ENCODE data around the gene EPG5. TPM values are rescaled to one million over a fixed set of nuclear protein-coding genes. Genes with fewer than 3 reads are reported as not detected.

The EPG5 gene
- total and polyA plus RNA-seq, 10 donors, result 4.6 to 67.9 (median 48.5) TPM

- H3K9me3 ChIP-seq, result peaks cover 0 to 13% (median 7%) of the 10 kb centered on the region in 8 donors
- TF ChIP-seq POLR2A (IDR thresholded peaks at IDR 0.05) (no peak), CTCF (IDR thresholded peaks at IDR 0.05 in 8 of 11, conservative IDR thresholded peaks at IDR 0.05 in 3 of 11) (no peak), POLR2AphosphoS5 (IDR thresholded peaks at IDR 0.05) (no peak)
- 90 to 100% (median 97%) methylated on average over 1 of the region's 1 CpG for WGBS, 5 donors
- no peaks in the 10 kb centered on the region for H3K27me3 ChIP-seq (replicated peaks in 1 of 7)
- H3K4me1 ChIP-seq, result peaks cover 4 to 39% (median 18%) of the 10 kb centered on the region in 6 donors
- H3K4me3 ChIP-seq, result no peak overlapping the region
- H3K36me3 ChIP-seq, result peaks cover 0 to 73% (median 6%) of the 10 kb centered on the region in 6 donors
- intact Hi-C loops (cut with DNase I; ENCODE audit: low total_unique reads), result no loop called here
- H3K27ac ChIP-seq, result no peak overlapping the region
- no peak for DNase-seq
These were observed 35.8 kb upstream of the EPG5 start for GRCh38 chr18:46002934-46003333.

DNA sequence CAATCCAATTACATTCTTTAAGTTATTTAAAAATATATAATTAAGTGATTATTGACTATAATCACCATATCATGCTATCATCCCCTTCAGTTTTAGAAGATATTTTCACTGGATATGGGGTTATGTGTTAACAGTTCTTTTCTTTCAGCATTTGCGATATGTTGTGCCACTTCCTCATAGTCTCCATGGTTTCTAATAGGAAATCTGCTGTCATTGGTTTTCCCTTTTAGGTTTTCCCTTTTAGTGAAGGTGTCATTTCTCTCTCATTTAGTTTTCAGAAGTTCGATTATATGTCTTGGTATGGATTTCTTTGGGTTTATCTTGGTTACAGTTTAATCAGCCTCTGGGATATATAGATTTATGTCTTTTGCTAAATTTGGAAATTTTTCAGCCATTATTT, 34.8 kb upstream of the EPG5 start:
- Histone ChIP-seq H3K9me3 (peaks cover 0 to 13% (median 7%) of the 10 kb centered on the region in 8 donors), H3K27ac (no peak overlapping the region), H3K4me1 (peaks cover 7 to 45% (median 20%) of the 10 kb centered on the region in 6 donors), H3K4me3 (no peak overlapping the region), H3K36me3 (peaks cover 0 to 66% (median 6%) of the 10 kb centered on the region in 6 donors), H3K27me3 (replicated peaks in 1 of 7) (no peaks in the 10 kb centered on the region)
- 76 to 96% (median 89%) methylated on average over 2 of the region's 2 CpGs for WGBS, 5 donors
- TF ChIP-seq POLR2A (IDR thresholded peaks at IDR 0.05) (no peak), CTCF (IDR thresholded peaks at IDR 0.05 in 8 of 11, conservative IDR thresholded peaks at IDR 0.05 in 3 of 11) (no peak), POLR2AphosphoS5 (IDR thresholded peaks at IDR 0.05) (no peak)
- no peak for DNase-seq
- intact Hi-C loops (cut with DNase I; ENCODE audit: low total_unique reads), result no loop called here

GRCh38 chr18:46001074-46001473, 33.9 kb upstream of the EPG5 start:
- 66 to 86% (median 75%) methylated on average over 1 of the region's 1 CpG for WGBS, 5 donors

GRCh38 chr18:45999536-45999935, 32.4 kb upstream of the EPG5 start:
- Histone ChIP-seq H3K9me3 (peaks cover 0 to 13% (median 7%) of the 10 kb centered on the region in 8 donors), H3K36me3 (peaks cover 0 to 74% (median 14%) of the 10 kb centered on the region in 6 donors), H3K27ac (peak overlapping the region in 7 of 8 donors; percentile 30 to 84 (median 74)), H3K4me3 (no peak overlapping the region), H3K27me3 (replicated peaks in 1 of 7) (no peaks in the 10 kb centered on the region), H3K4me1 (peaks cover 7 to 54% (median 21%) of the 10 kb centered on the region in 6 donors)
- no peak for TF ChIP-seq CTCF (IDR thresholded peaks at IDR 0.05 in 8 of 11, conservative IDR thresholded peaks at IDR 0.05 in 3 of 11)
- TF ChIP-seq POLR2A (IDR thresholded peaks at IDR 0.05), result no peak
- no peak for TF ChIP-seq POLR2AphosphoS5 (IDR thresholded peaks at IDR 0.05)
- intact Hi-C loops (cut with DNase I; ENCODE audit: low total_unique reads), result no loop called here
- no peak for DNase-seq
- WGBS, 5 donors, result 59 to 86% (median 78%) methylated on average over 3 of the region's 3 CpGs

More at GRCh38 chr18:46001074-46001473, 33.9 kb upstream of the EPG5 start:
- peaks cover 0 to 69% (median 6%) of the 10 kb centered on the region in 6 donors for H3K36me3 ChIP-seq
- TF ChIP-seq POLR2AphosphoS5 (IDR thresholded peaks at IDR 0.05), result no peak
- no peaks in the 10 kb centered on the region for H3K27me3 ChIP-seq (replicated peaks in 1 of 7)
- H3K4me3 ChIP-seq, result no peak overlapping the region
- peak overlapping the region in 4 of 8 donors; percentile 8 to 84 (median 50) for H3K27ac ChIP-seq
- intact Hi-C loops (cut with DNase I; ENCODE audit: low total_unique reads), result no loop called here
- no peak for DNase-seq
- H3K4me1 ChIP-seq, result peaks cover 7 to 54% (median 21%) of the 10 kb centered on the region in 6 donors
- peaks cover 0 to 13% (median 7%) of the 10 kb centered on the region in 8 donors for H3K9me3 ChIP-seq

All from spleen (tissue), 11 donors.